Activated T-cell treated with anti-CD3 and anti-CD28 coated beads, Interleukin-2, amount 50 U/mL, for 1 hour (primary cell): Measurements from ENCODE around the gene KRTAP20-3.

ENCODE experiments used
- DNase-seq: peaks from one replicate; pipeline ENCODE4 v3.0.0-alpha.2; 2020

Gene KRTAP20-3

GRCh38 chr21:30642564-30642963, at the start of gene KRTAP20-3:
KRTAP20-3 (plus strand) TSS chr21:30642864.
- no peak for DNase-seq

GRCh38 chr21:30598802-30599201, 43.9 kb upstream of the KRTAP20-3 start, which contains the start of gene KRTAP6-2:
KRTAP6-2 (minus strand) TSS chr21:30598902; CDS start chr21:30598874, 28 bp downstream.
- no peak for DNase-seq

- DNase-seq: no peak
Measured at GRCh38 chr21:30600787-30601186, 41.9 kb upstream of the KRTAP20-3 start, which contains the start of gene KRTAP22-1. KRTAP22-1 (plus strand) TSS chr21:30601087.

GRCh38 chr21:30605968-30606367, 36.7 kb upstream of the KRTAP20-3 start:
- DNase-seq: no peak

- no peak for DNase-seq
Measured at GRCh38 chr21:30612132-30612531, 30.5 kb upstream of the KRTAP20-3 start.

GRCh38 chr21:30613836-30614235, 28.8 kb upstream of the KRTAP20-3 start, which contains the start of gene KRTAP6-1:
KRTAP6-1 (minus strand) TSS chr21:30613930; CDS start chr21:30613904, 26 bp downstream.
- no peak for DNase-seq

GRCh38 chr21:30615199-30615598, 27.5 kb upstream of the KRTAP20-3 start:
- no peak for DNase-seq

- DNase-seq: no peak
Measured at GRCh38 chr21:30616125-30616524, 26.5 kb upstream of the KRTAP20-3 start, which contains the start of gene KRTAP20-1. KRTAP20-1 (plus strand) TSS chr21:30616425; CDS start chr21:30616455, 30 bp downstream.

- no peak for DNase-seq
Measured at GRCh38 chr21:30620080-30620479, 22.6 kb upstream of the KRTAP20-3 start.

- DNase-seq: no peak
Measured at GRCh38 chr21:30620522-30620921, 22.1 kb upstream of the KRTAP20-3 start, which contains the start of gene KRTAP20-4. KRTAP20-4 (plus strand) TSS chr21:30620627.

- no peak for DNase-seq
Measured at GRCh38 chr21:30623362-30623761, 19.3 kb upstream of the KRTAP20-3 start.

- no peak for DNase-seq
Measured at GRCh38 chr21:30625449-30626165, 17.1 kb upstream of the KRTAP20-3 start.

- DNase-seq: no peak
Measured at GRCh38 chr21:30628109-30628508, 14.6 kb upstream of the KRTAP20-3 start.

- no peak for DNase-seq
Measured at GRCh38 chr21:30629200-30629599, 13.5 kb upstream of the KRTAP20-3 start.

GRCh38 chr21:30634906-30635305, 7.8 kb upstream of the KRTAP20-3 start, which contains the start of gene KRTAP20-2:
KRTAP20-2 (plus strand) TSS chr21:30635206; CDS start chr21:30635264, 58 bp downstream.
- no peak for DNase-seq

- DNase-seq: no peak
Measured at GRCh38 chr21:30638686-30639085, 4.0 kb upstream of the KRTAP20-3 start.

GRCh38 chr21:30646904-30647414, 4.3 kb downstream of the KRTAP20-3 start:
- no peak for DNase-seq

- DNase-seq: no peak
Measured at GRCh38 chr21:30652891-30653290, 10.2 kb downstream of the KRTAP20-3 start.

GRCh38 chr21:30668776-30669175, 26.1 kb downstream of the KRTAP20-3 start:
- no peak for DNase-seq

- no peak for DNase-seq
Measured at GRCh38 chr21:30672985-30673650, 30.5 kb downstream of the KRTAP20-3 start.

GRCh38 chr21:30674312-30674711, 31.6 kb downstream of the KRTAP20-3 start:
- DNase-seq: no peak

- no peak for DNase-seq
Measured at GRCh38 chr21:30676737-30677136, 34.1 kb downstream of the KRTAP20-3 start.

GRCh38 chr21:30680586-30680985, 37.9 kb downstream of the KRTAP20-3 start:
- DNase-seq: no peak

GRCh38 chr21:30684506-30684905, 41.8 kb downstream of the KRTAP20-3 start:
- DNase-seq: no peak
